ENCODE data around the gene ZSCAN4. TPM values are rescaled to one million over a fixed set of nuclear protein-coding genes. Genes with fewer than 3 reads are reported as not detected.
A peak's percentile ranks its signal among the peaks of the same experiment; 100 is the strongest.

The ZSCAN4 gene
- total RNA-seq, 1 experiment from 2014 or later: not detected

DNA sequence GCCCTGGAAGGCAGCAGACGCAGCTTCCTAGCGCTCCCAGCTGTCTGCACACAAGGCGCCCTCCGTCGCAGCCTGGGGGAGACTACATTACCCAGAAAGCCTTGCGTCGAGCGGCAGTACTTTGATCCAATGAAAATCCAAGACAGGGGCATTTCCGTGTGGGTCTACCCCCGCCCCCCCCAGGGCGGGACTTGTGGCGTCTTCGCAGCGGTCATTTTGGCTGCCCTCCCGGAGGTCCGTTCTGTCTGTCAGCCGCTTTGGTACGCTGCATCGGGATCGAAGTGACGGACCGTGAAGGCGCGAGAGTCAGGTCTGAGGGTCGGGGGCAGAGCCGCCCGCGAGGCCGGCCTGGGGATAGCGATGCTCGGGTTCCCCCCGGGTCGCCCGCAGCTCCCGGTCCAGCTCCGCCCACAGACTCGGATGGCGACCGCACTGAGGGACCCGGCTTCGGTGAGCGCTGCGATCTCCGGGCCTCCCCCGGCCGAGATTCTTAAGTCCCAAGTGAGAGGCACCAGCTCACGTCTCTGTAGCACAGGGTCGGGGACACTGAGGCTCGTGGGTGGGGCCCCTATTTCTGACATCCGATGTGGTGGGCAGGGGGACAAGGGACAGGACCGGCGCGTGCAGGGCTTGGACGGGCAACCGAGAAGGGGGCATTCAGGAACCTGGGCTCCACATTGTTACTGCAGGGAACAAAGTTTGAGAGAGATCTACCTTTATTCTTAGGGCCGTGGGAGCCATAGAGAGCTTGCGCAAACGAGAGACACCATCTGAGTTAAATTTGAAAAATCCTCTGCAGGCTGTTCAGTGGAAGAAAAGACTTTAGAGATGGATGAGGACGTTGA lies 35.5 kb upstream of the ZSCAN4 start, which contains the start of gene ZNF211:
TSS of gene ZNF211 (plus strand) at position 182 of the 845 bp plus-strand sequence. CDS start at position 361, 179 bp downstream.
- peak; percentile 94 for DNase-seq
- peaks cover 5% of the 10 kb centered on the region for H3K36me3 Mint-ChIP-seq (ENCODE audit: insufficient read depth, unreplicated experiment)
- Histone ChIP-seq H3K4me1 (0 out of 2 replicates have a peak, but pooled peaks cover 7% of the 10 kb centered on the region), H3K9me3 (peaks cover 6% of the 10 kb centered on the region; the same call in 1 of the 2 replicates), H3K27me3 (replicated peaks; ENCODE audit: control insufficient read depth, insufficient read depth, low read length) (no peaks in the 10 kb centered on the region), H3K36me3 (ENCODE audit: control insufficient read depth, insufficient read depth, low read length) (no peaks in the 10 kb centered on the region), H3K4me3 (ENCODE audit: low read depth, low read length) (peak within 1 kb of the TSS; percentile 95)
- ChIA-PET POLR2A (interaction anchor here (0.7 to 1.0 kb wide), 2 partner anchors 48 to 216 kb away, joined by 3 to 6 read pairs; partner anchors contain the start of gene ZNF551), CTCF (interaction anchor here (0.5 to 1.3 kb wide), 4 partner anchors 33 to 125 kb away, joined by 3 to 5 read pairs (median 4); partner anchors contain the start of genes ZNF530 and ZNF551)
- H3K27ac Mint-ChIP-seq (ENCODE audit: unreplicated experiment): peak within 1 kb of the TSS; percentile 81
- BruUV-seq (replicated peaks): no TSS peak
- intact Hi-C loops (cut with micrococcal nuclease; ENCODE audit: unreplicated experiment): loop anchor here (1.0 kb wide), 5 partner anchors 34 to 198 kb away; partner anchors contain the start of genes ZNF530, ZNF551, ZNF749 and ZNF776
- no peaks in the 10 kb centered on the region for H3K27me3 Mint-ChIP-seq (ENCODE audit: insufficient read depth, unreplicated experiment)
- peaks cover 19% of the 10 kb centered on the region for H3K9me3 Mint-ChIP-seq (ENCODE audit: unreplicated experiment)
- peak within 1 kb of the TSS; percentile 86 for H3K4me3 Mint-ChIP-seq (ENCODE audit: unreplicated experiment)
- peaks cover 12% of the 10 kb centered on the region for H3K4me1 Mint-ChIP-seq (ENCODE audit: low read depth, unreplicated experiment)
- TF ChIP-seq, protein P1, sequence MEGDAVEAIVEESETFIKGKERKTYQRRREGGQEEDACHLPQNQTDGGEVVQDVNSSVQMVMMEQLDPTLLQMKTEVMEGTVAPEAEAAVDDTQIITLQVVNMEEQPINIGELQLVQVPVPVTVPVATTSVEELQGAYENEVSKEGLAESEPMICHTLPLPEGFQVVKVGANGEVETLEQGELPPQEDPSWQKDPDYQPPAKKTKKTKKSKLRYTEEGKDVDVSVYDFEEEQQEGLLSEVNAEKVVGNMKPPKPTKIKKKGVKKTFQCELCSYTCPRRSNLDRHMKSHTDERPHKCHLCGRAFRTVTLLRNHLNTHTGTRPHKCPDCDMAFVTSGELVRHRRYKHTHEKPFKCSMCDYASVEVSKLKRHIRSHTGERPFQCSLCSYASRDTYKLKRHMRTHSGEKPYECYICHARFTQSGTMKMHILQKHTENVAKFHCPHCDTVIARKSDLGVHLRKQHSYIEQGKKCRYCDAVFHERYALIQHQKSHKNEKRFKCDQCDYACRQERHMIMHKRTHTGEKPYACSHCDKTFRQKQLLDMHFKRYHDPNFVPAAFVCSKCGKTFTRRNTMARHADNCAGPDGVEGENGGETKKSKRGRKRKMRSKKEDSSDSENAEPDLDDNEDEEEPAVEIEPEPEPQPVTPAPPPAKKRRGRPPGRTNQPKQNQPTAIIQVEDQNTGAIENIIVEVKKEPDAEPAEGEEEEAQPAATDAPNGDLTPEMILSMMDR (IDR thresholded peaks at IDR 0.05; ENCODE audit: insufficient read depth in 1 of 2, low read depth in 1 of 2, low read length in 1 of 2, severe bottlenecking in 1 of 2, unreplicated experiment in 1 of 2): no peak

DNA sequence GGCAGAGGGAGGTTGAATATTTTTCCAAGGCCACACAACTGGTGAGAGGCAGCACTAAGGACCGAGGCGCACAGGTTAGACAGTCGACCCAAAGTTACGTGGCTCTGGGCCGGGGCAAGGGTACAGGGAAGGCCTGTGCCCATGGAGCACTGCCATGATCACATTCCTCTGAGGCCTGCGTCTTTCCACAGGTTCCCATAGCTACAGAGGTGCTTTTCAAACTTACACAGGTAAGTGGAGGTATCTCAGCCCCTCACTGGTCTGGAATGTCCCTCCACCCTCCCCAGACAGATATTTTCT lies 35.0 kb upstream of the ZSCAN4 start:
- peaks cover 25% of the 10 kb centered on the region for H3K9me3 Mint-ChIP-seq (ENCODE audit: unreplicated experiment)
- H3K4me1 Mint-ChIP-seq (ENCODE audit: low read depth, unreplicated experiment): peaks cover 12% of the 10 kb centered on the region
- no TSS peak for BruUV-seq (replicated peaks)
- H3K27me3 ChIP-seq (replicated peaks; ENCODE audit: control insufficient read depth, insufficient read depth, low read length): no peaks in the 10 kb centered on the region
- peak overlapping the region; percentile 86 for H3K4me3 Mint-ChIP-seq (ENCODE audit: unreplicated experiment)
- peak overlapping the region; percentile 81 for H3K27ac Mint-ChIP-seq (ENCODE audit: unreplicated experiment)
- peak overlapping the region; percentile 95 for H3K4me3 ChIP-seq (ENCODE audit: low read depth, low read length)
- no peak for DNase-seq
- ChIA-PET CTCF (interaction anchor here (0.5 kb wide), 1 partner anchor 124 kb away, joined by 3 read pairs; no protein-coding TSS in a partner anchor), POLR2A (no interaction called here)
- TF ChIP-seq, protein P1 (IDR thresholded peaks at IDR 0.05; ENCODE audit: insufficient read depth in 1 of 2, low read depth in 1 of 2, low read length in 1 of 2, severe bottlenecking in 1 of 2, unreplicated experiment in 1 of 2): no peak
- H3K9me3 ChIP-seq: peaks cover 8% of the 10 kb centered on the region; the same call in 1 of the 2 replicates
- H3K27me3 Mint-ChIP-seq (ENCODE audit: insufficient read depth, unreplicated experiment): no peaks in the 10 kb centered on the region
- H3K4me1 ChIP-seq: 0 out of 2 replicates have a peak, but pooled peaks cover 7% of the 10 kb centered on the region
- intact Hi-C loops (cut with micrococcal nuclease; ENCODE audit: unreplicated experiment): loop anchor here (1.0 kb wide), 5 partner anchors 34 to 198 kb away; partner anchors contain the start of genes ZNF530, ZNF551, ZNF749 and ZNF776
- H3K36me3 Mint-ChIP-seq (ENCODE audit: insufficient read depth, unreplicated experiment): peaks cover 11% of the 10 kb centered on the region
- no peaks in the 10 kb centered on the region for H3K36me3 ChIP-seq (ENCODE audit: control insufficient read depth, insufficient read depth, low read length)

DNA sequence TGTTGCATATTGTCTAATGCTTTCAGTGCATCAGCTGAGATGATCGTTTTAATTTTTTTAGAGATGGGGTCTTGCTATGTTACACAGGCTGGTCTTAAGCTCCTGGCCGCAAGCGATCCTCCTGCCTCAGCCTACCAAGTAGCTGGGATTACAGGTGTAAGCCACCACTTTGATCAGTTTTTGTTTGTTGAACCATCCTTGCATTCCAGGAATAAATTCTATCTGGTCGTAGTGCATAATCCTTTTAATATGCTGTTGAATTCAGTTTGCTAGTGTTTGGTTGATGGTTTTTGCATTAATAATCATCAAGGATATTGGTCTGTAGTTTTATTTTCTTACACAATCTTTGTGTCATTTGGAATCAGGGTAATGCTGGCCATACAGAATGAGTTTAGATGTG lies 31.4 kb upstream of the ZSCAN4 start:
- Mint-ChIP-seq H3K27me3 (ENCODE audit: insufficient read depth, unreplicated experiment) (no peaks in the 10 kb centered on the region), H3K4me1 (ENCODE audit: low read depth, unreplicated experiment) (peaks cover 12% of the 10 kb centered on the region), H3K27ac (ENCODE audit: unreplicated experiment) (no peak overlapping the region), H3K4me3 (ENCODE audit: unreplicated experiment) (no peak overlapping the region), H3K36me3 (ENCODE audit: insufficient read depth, unreplicated experiment) (peaks cover 42% of the 10 kb centered on the region), H3K9me3 (ENCODE audit: unreplicated experiment) (peaks cover 43% of the 10 kb centered on the region)
- TF ChIP-seq, protein P1 (IDR thresholded peaks at IDR 0.05; ENCODE audit: insufficient read depth in 1 of 2, low read depth in 1 of 2, low read length in 1 of 2, severe bottlenecking in 1 of 2, unreplicated experiment in 1 of 2): no peak
- ChIA-PET CTCF (no interaction called here), POLR2A (no interaction called here)
- H3K4me3 ChIP-seq (ENCODE audit: low read depth, low read length): no peak overlapping the region
- intact Hi-C loops (cut with micrococcal nuclease; ENCODE audit: unreplicated experiment): no loop called here
- BruUV-seq (replicated peaks): no TSS peak
- H3K9me3 ChIP-seq: peaks cover 13% of the 10 kb centered on the region
- 0 out of 2 replicates have a peak, but pooled peaks cover 7% of the 10 kb centered on the region for H3K4me1 ChIP-seq
- H3K36me3 ChIP-seq (ENCODE audit: control insufficient read depth, insufficient read depth, low read length): peaks cover 10% of the 10 kb centered on the region
- no peaks in the 10 kb centered on the region for H3K27me3 ChIP-seq (replicated peaks; ENCODE audit: control insufficient read depth, insufficient read depth, low read length)
- DNase-seq: no peak
